ENCODE data around the gene MEIS1. TPM values are rescaled to one million over a fixed set of nuclear protein-coding genes. Genes with fewer than 3 reads are reported as not detected.

The MEIS1 gene
- total and polyA plus RNA-seq, 2 donors (not counting 1 experiment from before 2014, with no cell fraction given), result 0.03 TPM; not detected in 1

- Mint-ChIP-seq H3K27ac (no peak overlapping the region), H3K4me1 (no peaks in the 10 kb centered on the region), H3K9me3 (ENCODE audit: insufficient read depth) (no peaks in the 10 kb centered on the region), H3K4me3 (no peak overlapping the region), H3K27me3 (peaks cover 21% of the 10 kb centered on the region)
- H3K9ac ChIP-seq (ENCODE audit: low read length), result no peak overlapping the region
- no peak overlapping the region for H3K27ac ChIP-seq (ENCODE audit: low read length in 2 of 2)
- no peaks in the 10 kb centered on the region for H3K9me3 ChIP-seq (ENCODE audit: control extremely low read depth in 1 of 3, control insufficient read depth in 2 of 3, insufficient read depth in 1 of 3, low read length in 2 of 3)
- ChIA-PET CTCF (no interaction called here), POLR2A (no interaction called here)
- TF ChIP-seq CTCF (IDR thresholded peaks at IDR 0.05), result no peak
- H3K4me1 ChIP-seq (ENCODE audit: control insufficient read depth in 2 of 2, insufficient read depth in 2 of 2, low read length in 2 of 2), result no peaks in the 10 kb centered on the region
- no peak overlapping the region for H3K4me2 ChIP-seq (replicated peaks; ENCODE audit: low read depth, low read length, poor library complexity, severe bottlenecking)
- H3K4me3 ChIP-seq (ENCODE audit: control extremely low read depth in 1 of 5, extremely low read depth in 1 of 5, insufficient read depth in 1 of 5, low read depth in 2 of 5, low read length in 4 of 5), result no peak overlapping the region
- H3K36me3 ChIP-seq (replicated peaks in 1 of 2; ENCODE audit: control extremely low read depth in 1 of 2, control insufficient read depth in 1 of 2, extremely low read depth in 1 of 2, insufficient read depth in 2 of 2, low read length in 1 of 2), result no peaks in the 10 kb centered on the region
- WGBS (ENCODE audit: insufficient coverage), result 100% methylated on average over 5 of the region's 5 CpGs
- no peak overlapping the region for H2AFZ ChIP-seq (ENCODE audit: insufficient read depth, low read depth, low read length, poor library complexity, severe bottlenecking)
- H4K20me1 ChIP-seq (ENCODE audit: control insufficient read depth, insufficient read depth, low read length, poor library complexity, severe bottlenecking), result no peaks in the 10 kb centered on the region
- intact Hi-C loops (cut with micrococcal nuclease), result no loop called here
- no peaks in the 10 kb centered on the region for H3K27me3 ChIP-seq (replicated peaks in 1 of 4; ENCODE audit: control extremely low read depth in 1 of 4, control insufficient read depth in 3 of 4, insufficient read depth in 4 of 4, low read length in 3 of 4)
- DNase-seq, result no peak
- ATAC-seq (ENCODE audit: low read depth), result no peak
- no peaks in the 10 kb centered on the region for H3K79me2 ChIP-seq (ENCODE audit: control insufficient read depth, insufficient read depth, low read length)
Observed at GRCh38 chr2:66506265-66506664, 71.3 kb downstream of the MEIS1 start.

- ATAC-seq (ENCODE audit: low read depth), result no peak
- DNase-seq, result no peak
- intact Hi-C loops (cut with micrococcal nuclease), result no loop called here
- Histone ChIP-seq H3K4me3 (ENCODE audit: control extremely low read depth in 1 of 5, extremely low read depth in 1 of 5, insufficient read depth in 1 of 5, low read depth in 2 of 5, low read length in 4 of 5) (no peak overlapping the region), H3K79me2 (ENCODE audit: control insufficient read depth, insufficient read depth, low read length) (no peaks in the 10 kb centered on the region), H4K20me1 (ENCODE audit: control insufficient read depth, insufficient read depth, low read length, poor library complexity, severe bottlenecking) (no peaks in the 10 kb centered on the region), H3K9me3 (ENCODE audit: control extremely low read depth in 1 of 3, control insufficient read depth in 2 of 3, insufficient read depth in 1 of 3, low read length in 2 of 3) (no peaks in the 10 kb centered on the region), H3K27me3 (replicated peaks in 1 of 4; ENCODE audit: control extremely low read depth in 1 of 4, control insufficient read depth in 3 of 4, insufficient read depth in 4 of 4, low read length in 3 of 4) (no peaks in the 10 kb centered on the region), H3K36me3 (replicated peaks in 1 of 2; ENCODE audit: control extremely low read depth in 1 of 2, control insufficient read depth in 1 of 2, extremely low read depth in 1 of 2, insufficient read depth in 2 of 2, low read length in 1 of 2) (no peaks in the 10 kb centered on the region), H2AFZ (ENCODE audit: insufficient read depth, low read depth, low read length, poor library complexity, severe bottlenecking) (no peak overlapping the region), H3K4me1 (ENCODE audit: control insufficient read depth in 2 of 2, insufficient read depth in 2 of 2, low read length in 2 of 2) (no peaks in the 10 kb centered on the region), H3K9ac (ENCODE audit: low read length) (no peak overlapping the region), H3K4me2 (replicated peaks; ENCODE audit: low read depth, low read length, poor library complexity, severe bottlenecking) (no peak overlapping the region), H3K27ac (ENCODE audit: low read length in 2 of 2) (no peak overlapping the region)
- no peak overlapping the region for H3K4me3 Mint-ChIP-seq
- H3K27me3 Mint-ChIP-seq, result peaks cover 21% of the 10 kb centered on the region
- no peak for TF ChIP-seq CTCF (IDR thresholded peaks at IDR 0.05)
- TF ChIP-seq EZH2 (IDR thresholded peaks at IDR 0.05; ENCODE audit: borderline replicate concordance, insufficient read depth, low read depth, low read length, poor library complexity, severe bottlenecking), result no peak
- POLR2A ChIA-PET, result no interaction called here
- CTCF ChIA-PET, result no interaction called here
- WGBS (ENCODE audit: insufficient coverage), result 77% methylated on average over 11 of the region's 13 CpGs
- no peak overlapping the region for H3K27ac Mint-ChIP-seq
- no peaks in the 10 kb centered on the region for H3K4me1 Mint-ChIP-seq
- H3K9me3 Mint-ChIP-seq (ENCODE audit: insufficient read depth), result no peaks in the 10 kb centered on the region
Observed at GRCh38 chr2:66507673-66508201, 72.8 kb downstream of the MEIS1 start.

Measured in B cell (primary cell).